ENCODE data around the gene LRRC71. TPM values are rescaled to one million over a fixed set of nuclear protein-coding genes. Genes with fewer than 3 reads are reported as not detected.

LRRC71 gene
- total RNA-seq, 3 donors from 2014 or later = not detected

DNA sequence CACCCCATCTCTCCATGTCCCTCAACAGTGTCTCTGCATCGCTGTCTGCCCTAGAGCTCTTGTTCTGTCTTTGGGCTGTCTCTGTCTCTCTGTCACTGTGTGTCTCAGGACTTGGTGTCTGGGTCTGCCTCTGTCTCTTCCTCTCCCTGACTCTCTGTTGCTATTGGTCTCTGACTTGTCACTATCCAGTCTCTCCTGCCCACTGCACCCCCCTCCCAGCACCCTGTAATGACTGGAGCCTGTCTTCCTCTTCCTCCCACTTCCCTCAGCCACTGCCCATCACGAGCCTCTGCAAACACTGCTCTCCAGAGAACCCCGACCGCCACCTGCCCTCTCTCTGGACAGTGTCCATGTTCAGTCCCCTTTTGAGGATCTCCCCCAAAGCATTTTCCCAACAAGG, 14.8 kb upstream of the LRRC71 start:
- peaks cover 0 to 19% of the 10 kb centered on the region in 2 donors for H3K27me3 ChIP-seq
- peak overlapping the region in 1 of 2 donors; percentile 48 for H3K27ac ChIP-seq
- peaks cover 0 to 14% of the 10 kb centered on the region in 2 donors for H3K4me1 ChIP-seq
- H3K36me3 ChIP-seq = no peaks in the 10 kb centered on the region
- DNase-seq (ENCODE audit: low spot score in 2 of 2) = no peak
- H3K4me3 ChIP-seq = no peak overlapping the region
- H3K9me3 ChIP-seq = no peaks in the 10 kb centered on the region
- intact Hi-C loops (cut with DNase I; ENCODE audit: low total_unique reads) = no loop called here
- TF ChIP-seq POLR2A (IDR thresholded peaks at IDR 0.05) = no peak
- TF ChIP-seq POLR2AphosphoS5 (IDR thresholded peaks at IDR 0.05) = no peak
- TF ChIP-seq, protein P1, sequence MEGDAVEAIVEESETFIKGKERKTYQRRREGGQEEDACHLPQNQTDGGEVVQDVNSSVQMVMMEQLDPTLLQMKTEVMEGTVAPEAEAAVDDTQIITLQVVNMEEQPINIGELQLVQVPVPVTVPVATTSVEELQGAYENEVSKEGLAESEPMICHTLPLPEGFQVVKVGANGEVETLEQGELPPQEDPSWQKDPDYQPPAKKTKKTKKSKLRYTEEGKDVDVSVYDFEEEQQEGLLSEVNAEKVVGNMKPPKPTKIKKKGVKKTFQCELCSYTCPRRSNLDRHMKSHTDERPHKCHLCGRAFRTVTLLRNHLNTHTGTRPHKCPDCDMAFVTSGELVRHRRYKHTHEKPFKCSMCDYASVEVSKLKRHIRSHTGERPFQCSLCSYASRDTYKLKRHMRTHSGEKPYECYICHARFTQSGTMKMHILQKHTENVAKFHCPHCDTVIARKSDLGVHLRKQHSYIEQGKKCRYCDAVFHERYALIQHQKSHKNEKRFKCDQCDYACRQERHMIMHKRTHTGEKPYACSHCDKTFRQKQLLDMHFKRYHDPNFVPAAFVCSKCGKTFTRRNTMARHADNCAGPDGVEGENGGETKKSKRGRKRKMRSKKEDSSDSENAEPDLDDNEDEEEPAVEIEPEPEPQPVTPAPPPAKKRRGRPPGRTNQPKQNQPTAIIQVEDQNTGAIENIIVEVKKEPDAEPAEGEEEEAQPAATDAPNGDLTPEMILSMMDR (IDR thresholded peaks at IDR 0.05) = no peak

DNA sequence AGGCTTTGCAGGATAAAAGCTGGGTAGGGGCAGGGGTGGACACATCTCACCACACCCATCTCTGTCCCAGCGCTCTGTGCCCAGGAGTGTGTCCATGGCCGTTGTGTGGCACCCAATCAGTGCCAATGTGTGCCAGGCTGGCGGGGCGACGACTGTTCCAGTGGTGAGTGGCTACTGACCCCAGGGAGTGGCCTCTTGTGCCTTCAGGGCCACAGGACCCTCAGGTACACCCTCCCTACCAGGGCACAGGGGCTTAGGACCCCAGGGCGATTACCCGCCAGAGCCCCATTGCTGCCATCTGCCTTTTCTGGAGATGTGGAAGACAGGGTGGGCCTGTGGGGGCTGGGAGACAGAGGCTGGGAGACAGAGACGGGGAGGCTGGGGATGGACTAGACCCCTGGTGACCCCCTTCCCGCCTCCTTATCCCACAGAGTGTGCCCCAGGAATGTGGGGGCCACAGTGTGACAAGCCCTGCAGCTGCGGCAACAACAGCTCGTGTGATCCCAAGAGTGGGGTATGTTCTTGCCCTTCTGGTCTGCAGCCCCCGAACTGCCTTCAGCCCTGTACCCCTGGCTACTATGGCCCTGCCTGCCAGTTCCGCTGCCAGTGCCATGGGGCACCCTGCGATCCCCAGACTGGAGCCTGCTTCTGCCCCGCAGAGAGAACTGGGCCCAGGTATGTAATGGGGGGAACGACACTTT, 14.1 kb upstream of the LRRC71 start:
- Histone ChIP-seq H3K36me3 (no peaks in the 10 kb centered on the region), H3K27ac (peak overlapping the region in 1 of 2 donors; percentile 48), H3K27me3 (peaks cover 0 to 19% of the 10 kb centered on the region in 2 donors), H3K9me3 (no peaks in the 10 kb centered on the region), H3K4me3 (no peak overlapping the region), H3K4me1 (peaks cover 0 to 10% of the 10 kb centered on the region in 2 donors)
- DNase-seq (ENCODE audit: low spot score in 2 of 2) = no peak
- TF ChIP-seq POLR2A (IDR thresholded peaks at IDR 0.05) (no peak), POLR2AphosphoS5 (IDR thresholded peaks at IDR 0.05) (no peak)
- TF ChIP-seq, protein P1 (IDR thresholded peaks at IDR 0.05) = no peak
- intact Hi-C loops (cut with DNase I; ENCODE audit: low total_unique reads) = no loop called here

DNA sequence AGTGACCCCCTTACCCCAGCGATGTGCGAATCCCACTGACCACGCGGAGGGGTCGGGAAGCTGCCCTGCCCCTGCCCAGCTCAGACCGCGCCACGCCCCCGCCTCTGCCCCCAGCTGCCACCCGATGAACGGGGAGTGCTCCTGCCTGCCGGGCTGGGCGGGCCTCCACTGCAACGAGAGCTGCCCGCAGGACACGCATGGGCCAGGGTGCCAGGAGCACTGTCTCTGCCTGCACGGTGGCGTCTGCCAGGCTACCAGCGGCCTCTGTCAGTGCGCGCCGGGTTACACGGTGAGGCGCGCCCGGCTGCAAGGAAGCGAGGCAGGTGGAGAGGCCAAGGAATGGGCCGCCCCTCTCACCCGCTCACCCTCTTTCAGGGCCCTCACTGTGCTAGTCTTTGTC, 11.9 kb upstream of the LRRC71 start:
- intact Hi-C loops (cut with DNase I; ENCODE audit: low total_unique reads) = no loop called here
- Histone ChIP-seq H3K27ac (no peak overlapping the region), H3K4me3 (no peak overlapping the region), H3K9me3 (no peaks in the 10 kb centered on the region), H3K27me3 (peaks cover 0 to 19% of the 10 kb centered on the region in 2 donors), H3K4me1 (peaks cover 0 to under 1% of the 10 kb centered on the region in 2 donors), H3K36me3 (no peaks in the 10 kb centered on the region)
- no peak for DNase-seq (ENCODE audit: low spot score in 2 of 2)
- no peak for TF ChIP-seq POLR2AphosphoS5 (IDR thresholded peaks at IDR 0.05)
- no peak for TF ChIP-seq POLR2A (IDR thresholded peaks at IDR 0.05)
- TF ChIP-seq, protein P1 (IDR thresholded peaks at IDR 0.05) = no peak

DNA sequence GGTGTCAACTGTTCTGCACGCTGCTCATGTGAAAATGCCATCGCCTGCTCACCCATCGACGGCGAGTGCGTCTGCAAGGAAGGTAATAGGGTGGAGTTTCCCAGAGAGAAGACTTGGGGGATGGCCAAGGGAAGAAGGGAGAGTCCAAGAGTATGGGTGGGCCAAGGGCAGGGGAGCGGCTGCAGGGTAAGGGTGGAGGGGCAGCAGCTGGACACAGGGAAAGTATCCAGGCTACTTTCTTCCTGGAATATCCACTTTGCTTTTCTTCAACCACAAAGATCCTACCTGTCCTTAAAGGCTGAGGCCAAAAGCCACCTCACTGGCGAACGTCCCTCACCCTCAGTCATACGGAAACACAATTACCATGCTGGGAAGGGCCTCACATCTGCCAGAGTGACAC, 11.5 kb upstream of the LRRC71 start:
- H3K4me3 ChIP-seq = no peak overlapping the region
- DNase-seq (ENCODE audit: low spot score in 2 of 2) = no peak
- no peak overlapping the region for H3K27ac ChIP-seq
- H3K36me3 ChIP-seq = no peaks in the 10 kb centered on the region
- TF ChIP-seq, protein P1 (IDR thresholded peaks at IDR 0.05) = no peak
- no peaks in the 10 kb centered on the region for H3K9me3 ChIP-seq
- peaks cover 0 to 19% of the 10 kb centered on the region in 2 donors for H3K27me3 ChIP-seq
- no peaks in the 10 kb centered on the region for H3K4me1 ChIP-seq
- intact Hi-C loops (cut with DNase I; ENCODE audit: low total_unique reads) = no loop called here

DNA sequence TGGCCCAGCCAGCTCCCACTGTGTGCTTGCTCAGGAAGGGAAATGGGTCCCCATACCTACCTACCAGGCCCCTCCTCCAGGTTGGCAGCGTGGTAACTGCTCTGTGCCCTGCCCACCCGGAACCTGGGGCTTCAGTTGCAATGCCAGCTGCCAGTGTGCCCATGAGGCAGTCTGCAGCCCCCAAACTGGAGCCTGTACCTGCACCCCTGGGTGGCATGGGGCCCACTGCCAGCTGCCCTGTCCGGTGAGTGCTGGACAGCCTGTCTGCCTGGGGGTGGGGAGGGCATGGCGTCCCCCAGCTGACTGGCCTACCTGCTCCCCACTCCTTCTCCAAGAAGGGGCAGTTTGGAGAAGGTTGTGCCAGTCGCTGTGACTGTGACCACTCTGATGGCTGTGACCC, 10.8 kb upstream of the LRRC71 start:
- Histone ChIP-seq H3K27me3 (peaks cover 0 to 19% of the 10 kb centered on the region in 2 donors), H3K4me3 (no peak overlapping the region)
- no peak for DNase-seq (ENCODE audit: low spot score in 2 of 2)

More for the DNA sequence above, 10.8 kb upstream of the LRRC71 start:
- Histone ChIP-seq H3K9me3 (no peaks in the 10 kb centered on the region), H3K27ac (no peak overlapping the region), H3K36me3 (no peaks in the 10 kb centered on the region), H3K4me1 (no peaks in the 10 kb centered on the region)
- TF ChIP-seq POLR2A (IDR thresholded peaks at IDR 0.05) (no peak), POLR2AphosphoS5 (IDR thresholded peaks at IDR 0.05) (no peak)
- TF ChIP-seq, protein P1 (IDR thresholded peaks at IDR 0.05) = no peak
- intact Hi-C loops (cut with DNase I; ENCODE audit: low total_unique reads) = no loop called here

Measured in breast epithelium (tissue), 4 donors.